ENCODE data around the gene MAML2. TPM values are rescaled to one million over a fixed set of nuclear protein-coding genes. Genes with fewer than 3 reads are reported as not detected.

The MAML2 gene
- total and polyA plus RNA-seq, 2 of the 8 experiments (the other 6 are each of a cell fraction or from before 2014, with no cell fraction given), result 3.8 to 6.6 TPM

- H3K14ac ChIP-seq (ENCODE audit: insufficient read length), result no peak overlapping the region
- no peak overlapping the region for H2BK5ac ChIP-seq (ENCODE audit: low read depth, low read length)
- no peaks in the 10 kb centered on the region for H4K20me1 ChIP-seq (replicated peaks in 1 of 2; ENCODE audit: control insufficient read depth in 1 of 2, insufficient read depth in 2 of 2, low read length in 2 of 2)
- H3K23me2 ChIP-seq (ENCODE audit: low read depth, low read length), result no peaks in the 10 kb centered on the region
- H3K4me3 ChIP-seq (ENCODE audit: extremely low read depth in 1 of 4, insufficient read depth in 2 of 4, low read depth in 3 of 4, low read length in 4 of 4), result no peak overlapping the region
- H3K4me2 ChIP-seq (ENCODE audit: insufficient read depth in 1 of 2, low read depth in 2 of 2, low read length in 2 of 2), result no peak overlapping the region
- H4K8ac ChIP-seq (ENCODE audit: extremely low read depth, insufficient read depth, low read length), result no peak overlapping the region
- no peaks in the 10 kb centered on the region for H3K27me3 ChIP-seq (replicated peaks in 1 of 4; ENCODE audit: control insufficient read depth in 3 of 4, extremely low read depth in 1 of 4, insufficient read depth in 3 of 4, low read length in 3 of 4)
- H3K79me2 ChIP-seq (ENCODE audit: control insufficient read depth in 1 of 2, insufficient read depth in 2 of 2, low read length in 2 of 2), result no peaks in the 10 kb centered on the region
- H3K4ac ChIP-seq (replicated peaks; ENCODE audit: insufficient read length, low read depth, low read length), result no peak overlapping the region
- H3K9ac ChIP-seq (replicated peaks in 1 of 4; ENCODE audit: extremely low read depth in 1 of 4, low read depth in 3 of 4, low read length in 3 of 4), result no peak overlapping the region
- no peak overlapping the region for H3K18ac ChIP-seq (ENCODE audit: extremely low read depth, low read length)
- H2BK120ac ChIP-seq (replicated peaks; ENCODE audit: low read depth, low read length), result no peak overlapping the region
- no peak overlapping the region for H4K5ac ChIP-seq (ENCODE audit: insufficient read length, low read depth, low read length)
- H2BK15ac ChIP-seq (ENCODE audit: low read length), result no peak overlapping the region
- H3K23ac ChIP-seq (ENCODE audit: insufficient read length), result no peak overlapping the region
- H2BK12ac ChIP-seq (ENCODE audit: low read depth, low read length), result no peak overlapping the region
- H2BK20ac ChIP-seq (ENCODE audit: low read length), result no peak overlapping the region
- no peak overlapping the region for H2AK5ac ChIP-seq (ENCODE audit: low read depth, low read length)
- no peak overlapping the region for H3K56ac ChIP-seq (replicated peaks; ENCODE audit: insufficient read length, low read depth, low read length)
- no peak overlapping the region for H4K91ac ChIP-seq (replicated peaks; ENCODE audit: insufficient read length, low read length)
- H3K9me3 ChIP-seq (ENCODE audit: insufficient read depth in 2 of 2, low read depth in 1 of 2, low read length in 1 of 2), result no peaks in the 10 kb centered on the region
- DNase-seq (ENCODE audit: low read depth in 1 of 2, low spot score in 2 of 2) (no peak), FAIRE-seq (no peak)
- no peak overlapping the region for H2AFZ ChIP-seq (ENCODE audit: low read length)
- no peaks in the 10 kb centered on the region for H3K79me1 ChIP-seq (ENCODE audit: low read depth, low read length)
- no peak overlapping the region for H3K27ac ChIP-seq (ENCODE audit: low read depth, low read length)
- ChIA-PET CTCF (ENCODE audit: partially characterized antibody) (interaction anchor here (1.2 to 1.5 kb wide), 2 partner anchors 10 to 16 kb away, joined by 3 to 4 read pairs; no protein-coding TSS in a partner anchor), POLR2A (ENCODE audit: partially characterized antibody) (interaction anchor here (0.5 kb wide), 1 partner anchor 62 kb away, joined by 4 read pairs; no protein-coding TSS in a partner anchor)
- no peaks in the 10 kb centered on the region for H3K36me3 ChIP-seq (ENCODE audit: control insufficient read depth in 2 of 4, insufficient read depth in 4 of 4, low read length in 3 of 4)
- peaks cover 0 to 5% (median 1%) of the 10 kb centered on the region in 4 experiments; a peak in 3 of 7 replicates for H3K4me1 ChIP-seq (replicated peaks in 1 of 4; ENCODE audit: control insufficient read depth in 3 of 4, insufficient read depth in 4 of 4, low read length in 3 of 4)
- no peak for TF ChIP-seq TAF1 (IDR thresholded peaks at IDR 0.05; ENCODE audit: low read depth, low read length)
- no peak for TF ChIP-seq PHF8 (conservative IDR thresholded peaks at IDR 0.05; ENCODE audit: low read depth, low read length)
- no peak for TF ChIP-seq TBP (IDR thresholded peaks at IDR 0.05; ENCODE audit: low read depth, low read length)
- TF ChIP-seq ASH2L (IDR thresholded peaks at IDR 0.05; ENCODE audit: low read length), result no peak
- no peak for TF ChIP-seq FOSL1 (IDR thresholded peaks at IDR 0.05; ENCODE audit: insufficient read depth, low read depth, low read length)
- TF ChIP-seq, protein P1, sequence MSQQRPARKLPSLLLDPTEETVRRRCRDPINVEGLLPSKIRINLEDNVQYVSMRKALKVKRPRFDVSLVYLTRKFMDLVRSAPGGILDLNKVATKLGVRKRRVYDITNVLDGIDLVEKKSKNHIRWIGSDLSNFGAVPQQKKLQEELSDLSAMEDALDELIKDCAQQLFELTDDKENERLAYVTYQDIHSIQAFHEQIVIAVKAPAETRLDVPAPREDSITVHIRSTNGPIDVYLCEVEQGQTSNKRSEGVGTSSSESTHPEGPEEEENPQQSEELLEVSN (IDR thresholded peaks at IDR 0.05), result no peak
- no peak for TF ChIP-seq CHD1 (IDR thresholded peaks at IDR 0.05; ENCODE audit: low read depth, low read length)
- TF ChIP-seq JUND (IDR thresholded peaks at IDR 0.05; ENCODE audit: low read length), result no peak
- TF ChIP-seq BCL11A (IDR thresholded peaks at IDR 0.05; ENCODE audit: low read depth in 2 of 2, low read length in 2 of 2), result no peak
- no peak for TF ChIP-seq ATF2 (IDR thresholded peaks at IDR 0.05; ENCODE audit: low read length)
- TF ChIP-seq SP2 (IDR thresholded peaks at IDR 0.05; ENCODE audit: low read length), result no peak
- no peak for TF ChIP-seq CTBP2 (IDR thresholded peaks at IDR 0.05; ENCODE audit: borderline replicate concordance, insufficient read depth, insufficient read length, low read length)
- TF ChIP-seq GTF2F1 (IDR thresholded peaks at IDR 0.05; ENCODE audit: borderline replicate concordance, low read depth, low read length), result no peak
These were observed 79.7 kb downstream of the MAML2 start for GRCh38 chr11:96263238-96263763.
